Adrenal gland (tissue), 12 donors: ENCODE measurements around the gene RAB3B. TPM values are rescaled to one million over a fixed set of nuclear protein-coding genes. Genes with fewer than 3 reads are reported as not detected.

ENCODE experiments used
- DNase-seq, 7 donors: peaks; one replicate each; pipeline ENCODE4 v3.0.0-alpha.2; 2019 to 2020
- H3K27ac ChIP-seq, 5 donors: fragments of 200-600 bp; sonication (generic) in 4 of 5; 1 replicate in 3 of 5; 2 replicates in 2 of 5; pipeline versions ENCODE4 v1.5.1 to v1.8.0; 2016 to 2020; ENCODE audit warnings: mild to moderate bottlenecking in 1 of 5
- H3K27me3 ChIP-seq: fragments of 200-600 bp; 2 replicates; pipeline ENCODE4 v1.8.0; 2021
- H3K36me3 ChIP-seq, 2 donors: fragments of 200-600 bp; replicated peaks in 1 of 2; 1 replicate in 1 of 2; 2 replicates in 1 of 2; pipeline versions ENCODE4 v1.5.1 to v1.8.0; 2018 to 2022
- H3K4me1 ChIP-seq, 2 donors: fragments of 200-600 bp; replicated peaks in 1 of 2; 1 replicate in 1 of 2; 2 replicates in 1 of 2; pipeline versions ENCODE4 v1.5.1 to v1.8.0; 2018 to 2021
- H3K4me3 ChIP-seq, 4 donors: fragments of 200-600 bp; sonication (generic) in 3 of 4; one replicate each; pipeline ENCODE4 v1.5.1; 2016 to 2018
- H3K9me3 ChIP-seq, 3 donors: fragments of 200-600 bp; sonication (generic) in 1 of 3; replicated peaks in 1 of 3; 1 replicate in 2 of 3; 2 replicates in 1 of 3; pipeline versions ENCODE4 v1.5.1 to v1.8.0; 2016 to 2021
- CTCF ChIP-seq, 6 experiments: fragments of 450-650 bp in 4 of 6; fragments of 200-600 bp in 2 of 6; sonication (generic) in 1 of 6; IDR thresholded peaks; 1 replicate in 5 of 6; 2 replicates in 1 of 6; pipeline versions ENCODE4 v1.5.1 to v1.8.0; 2016 to 2021; ENCODE audit warnings: antibody characterized with exemption in 6 of 6, mild to moderate bottlenecking in 2 of 6, moderate library complexity in 1 of 6
- POLR2A ChIP-seq, 2 donors: fragments of 450-650 bp; IDR thresholded peaks; one replicate each; pipeline ENCODE4 v1.6.1; 2017; ENCODE audit warnings: antibody characterized with exemption in 2 of 2, mild to moderate bottlenecking in 2 of 2, moderate library complexity in 1 of 2
- WGBS, 4 donors: extraction: QIAGEN DNeasy Blood & Tissue Kit in 2 of 4; methylation state at CpG; one replicate each; pipeline versions ENCODE4 v1.1.5 to v1.1.7; 2013 to 2017; 5-methylcytosine and 5-hydroxymethylcytosine counted together
- intact Hi-C, 2 donors: fragments of 100-400 bp; cut with DNase I; formaldehyde crosslinking; loops; one replicate each; pipeline versions ENCODE4 v1.14.1 to v1.15.0; 2022 to 2023
- polyA plus RNA-seq, 3 donors: library from polyadenylated mRNA; stranded (reverse); fragments of 200-250 nt in 2 of 3; fragments of 350-450 nt in 1 of 3; fragmentation: Illumina TruSeq in 1 of 3; extraction: RNeasy Lipid Tissue Mini Kit (QIAGEN cat#74804) in 1 of 3; gene quantifications; one replicate each; pipeline ENCODE4 v1.2.3, GENCODE V29; 2013 to 2014
- total RNA-seq, 9 donors: library from RNA; depleted of rRNA in 4 of 9; stranded (reverse); fragments of >200 nt in 4 of 9; fragments of 120-200 nt in 1 of 9; fragmentation: NEBNext Ultra II Directional in 1 of 9; extraction: Animal tissue kit (Norgen Biotek cat#: 25700) in 1 of 9; gene quantifications; one replicate each; pipeline versions ENCODE4 v1.1.0 to v1.2.4, GENCODE V29; 2013 to 2023
- donor health status: healthy with polysubstance abuse.
- donor health status: Bipolar disorder and iron deficiency.
- donor health status: DM: yes; HTN: yes; CAD: no.
- donor health status: DM: no; HTN: no; CAD: no.
- donor health status: DM: no; HTN: no; CAD: no.
- donor health status: DM: yes; HTN: yes; CAD: no.

RAB3B gene
- total and polyA plus RNA-seq, 12 donors, result 0.20 to 9.2 (median 2.1) TPM

- Histone ChIP-seq H3K4me1 (no peaks in the 10 kb centered on the region), H3K9me3 (no peaks in the 10 kb centered on the region), H3K36me3 (no peaks in the 10 kb centered on the region), H3K27ac (no peak overlapping the region), H3K4me3 (no peak overlapping the region), H3K27me3 (no peaks in the 10 kb centered on the region)
- DNase-seq, result peak in 1 of 7 donors; percentile 3
- WGBS, 4 donors, result 76 to 83% (median 80%) methylated on average over 5 of the region's 5 CpGs
- intact Hi-C loops, result no loop called here
- TF ChIP-seq CTCF (IDR thresholded peaks at IDR 0.05) (no peak), POLR2A (IDR thresholded peaks at IDR 0.05) (no peak)
Observed at GRCh38 chr1:51916587-51917405, 73.7 kb downstream of the RAB3B start.

GRCh38 chr1:51915951-51916350 is 74.5 kb downstream of the RAB3B start:
- WGBS, 4 donors, result 47 to 61% (median 57%) methylated on average over 3 of the region's 3 CpGs
- Histone ChIP-seq H3K27ac (no peak overlapping the region), H3K4me3 (no peak overlapping the region), H3K4me1 (no peaks in the 10 kb centered on the region), H3K27me3 (no peaks in the 10 kb centered on the region), H3K9me3 (no peaks in the 10 kb centered on the region), H3K36me3 (no peaks in the 10 kb centered on the region)
- intact Hi-C loops, result no loop called here
- DNase-seq, result peak; percentile 22 to 92 (median 38)
- TF ChIP-seq CTCF (IDR thresholded peaks at IDR 0.05) (no peak), POLR2A (IDR thresholded peaks at IDR 0.05) (no peak)

- DNase-seq, result no peak
- no peak overlapping the region for H3K4me3 ChIP-seq
- H3K9me3 ChIP-seq, result no peaks in the 10 kb centered on the region
- no peak overlapping the region for H3K27ac ChIP-seq
- peaks cover 3% of the 10 kb centered on the region for H3K27me3 ChIP-seq
- H3K4me1 ChIP-seq, result no peaks in the 10 kb centered on the region
- intact Hi-C loops, result no loop called here
- H3K36me3 ChIP-seq, result no peaks in the 10 kb centered on the region
- TF ChIP-seq CTCF (IDR thresholded peaks at IDR 0.05), result no peak
- TF ChIP-seq POLR2A (IDR thresholded peaks at IDR 0.05), result no peak
- WGBS, 4 donors, result 72 to 91% (median 81%) methylated on average over 7 of the region's 7 CpGs
Observed at GRCh38 chr1:51912881-51913280, 77.6 kb downstream of the RAB3B start.

- no peaks in the 10 kb centered on the region for H3K9me3 ChIP-seq
- peaks cover 3% of the 10 kb centered on the region for H3K27me3 ChIP-seq
- no peak overlapping the region for H3K4me3 ChIP-seq
- no peak for DNase-seq
- intact Hi-C loops, result no loop called here
- TF ChIP-seq POLR2A (IDR thresholded peaks at IDR 0.05) (no peak), CTCF (IDR thresholded peaks at IDR 0.05) (no peak)
- H3K27ac ChIP-seq, result no peak overlapping the region
- 70 to 83% (median 79%) methylated on average over 4 of the region's 4 CpGs for WGBS, 4 donors
- H3K4me1 ChIP-seq, result no peaks in the 10 kb centered on the region
- no peaks in the 10 kb centered on the region for H3K36me3 ChIP-seq
Observed at GRCh38 chr1:51910221-51911000, 80.1 kb downstream of the RAB3B start.
